Testis (tissue), 2 donors: Measurements from ENCODE around the gene NDNF.

Experiments used
- POLR2A ChIP-seq: fragments of 450-650 bp; IDR thresholded peaks from one replicate; pipeline ENCODE4 v1.6.1; 2017; ENCODE audit warnings: antibody characterized with exemption, mild to moderate bottlenecking, moderate library complexity
- TF ChIP-seq, protein P1 (sequence below), 3 experiments: fragments of 450-650 bp in 2 of 3; fragments of 200-600 bp in 1 of 3; sonication (generic) in 1 of 3; IDR thresholded peaks; one replicate each; pipeline ENCODE4 v1.5.1; 2016 to 2019; ENCODE audit warnings: antibody characterized with exemption in 3 of 3, mild to moderate bottlenecking in 2 of 3, moderate library complexity in 1 of 3

DNA sequence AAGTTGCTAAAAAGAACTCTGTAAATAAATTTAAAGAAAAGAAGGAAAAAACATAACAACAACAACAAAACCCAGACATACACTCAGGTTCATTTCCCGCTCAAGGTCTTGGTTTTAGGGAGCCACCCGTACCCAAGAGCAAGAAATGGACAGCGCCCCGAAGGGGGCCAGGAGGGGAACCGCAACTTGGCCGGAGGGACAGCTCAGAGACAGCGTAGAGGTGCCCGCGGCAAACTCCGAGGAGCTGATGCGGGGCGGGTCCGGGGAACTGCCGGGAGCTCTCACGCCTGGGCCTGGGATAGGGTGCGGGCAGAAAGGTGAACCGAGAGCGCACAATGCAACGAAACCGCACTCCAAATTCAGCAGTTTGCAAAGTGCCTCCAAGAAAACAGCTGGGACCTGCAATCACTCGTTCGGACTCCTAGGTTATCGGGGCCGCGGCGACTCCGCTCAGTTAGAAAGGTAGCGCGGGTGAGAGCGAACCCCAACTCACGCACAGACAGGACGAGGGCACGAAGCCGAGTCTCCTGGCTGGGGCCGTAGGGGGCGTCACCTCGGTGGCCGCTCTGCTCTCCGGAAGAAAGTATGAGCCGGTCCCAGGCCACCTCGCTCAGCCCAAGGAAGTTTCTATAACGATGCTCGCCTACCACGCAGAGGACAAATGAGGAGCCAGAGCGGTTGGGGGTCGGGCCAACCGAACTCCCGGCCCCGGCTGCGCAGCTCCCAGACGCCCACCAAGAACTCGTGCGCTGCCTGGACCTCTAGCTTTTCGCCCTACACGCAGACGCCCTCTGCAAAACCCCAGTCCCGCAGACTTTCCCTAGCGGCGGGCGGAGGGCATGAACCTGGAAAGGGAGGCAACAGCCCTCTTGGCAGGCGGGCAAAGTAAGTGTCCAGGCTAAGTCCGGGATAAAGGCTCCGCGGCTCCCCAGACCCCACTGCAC, 1.4 kb downstream of the NDNF start:
- TF ChIP-seq, protein P1, sequence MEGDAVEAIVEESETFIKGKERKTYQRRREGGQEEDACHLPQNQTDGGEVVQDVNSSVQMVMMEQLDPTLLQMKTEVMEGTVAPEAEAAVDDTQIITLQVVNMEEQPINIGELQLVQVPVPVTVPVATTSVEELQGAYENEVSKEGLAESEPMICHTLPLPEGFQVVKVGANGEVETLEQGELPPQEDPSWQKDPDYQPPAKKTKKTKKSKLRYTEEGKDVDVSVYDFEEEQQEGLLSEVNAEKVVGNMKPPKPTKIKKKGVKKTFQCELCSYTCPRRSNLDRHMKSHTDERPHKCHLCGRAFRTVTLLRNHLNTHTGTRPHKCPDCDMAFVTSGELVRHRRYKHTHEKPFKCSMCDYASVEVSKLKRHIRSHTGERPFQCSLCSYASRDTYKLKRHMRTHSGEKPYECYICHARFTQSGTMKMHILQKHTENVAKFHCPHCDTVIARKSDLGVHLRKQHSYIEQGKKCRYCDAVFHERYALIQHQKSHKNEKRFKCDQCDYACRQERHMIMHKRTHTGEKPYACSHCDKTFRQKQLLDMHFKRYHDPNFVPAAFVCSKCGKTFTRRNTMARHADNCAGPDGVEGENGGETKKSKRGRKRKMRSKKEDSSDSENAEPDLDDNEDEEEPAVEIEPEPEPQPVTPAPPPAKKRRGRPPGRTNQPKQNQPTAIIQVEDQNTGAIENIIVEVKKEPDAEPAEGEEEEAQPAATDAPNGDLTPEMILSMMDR (IDR thresholded peaks at IDR 0.05), result peak in 1 of 3 experiments; percentile 17
- no peak for TF ChIP-seq POLR2A
